ENCODE results near the gene FOXK2.

DNA sequence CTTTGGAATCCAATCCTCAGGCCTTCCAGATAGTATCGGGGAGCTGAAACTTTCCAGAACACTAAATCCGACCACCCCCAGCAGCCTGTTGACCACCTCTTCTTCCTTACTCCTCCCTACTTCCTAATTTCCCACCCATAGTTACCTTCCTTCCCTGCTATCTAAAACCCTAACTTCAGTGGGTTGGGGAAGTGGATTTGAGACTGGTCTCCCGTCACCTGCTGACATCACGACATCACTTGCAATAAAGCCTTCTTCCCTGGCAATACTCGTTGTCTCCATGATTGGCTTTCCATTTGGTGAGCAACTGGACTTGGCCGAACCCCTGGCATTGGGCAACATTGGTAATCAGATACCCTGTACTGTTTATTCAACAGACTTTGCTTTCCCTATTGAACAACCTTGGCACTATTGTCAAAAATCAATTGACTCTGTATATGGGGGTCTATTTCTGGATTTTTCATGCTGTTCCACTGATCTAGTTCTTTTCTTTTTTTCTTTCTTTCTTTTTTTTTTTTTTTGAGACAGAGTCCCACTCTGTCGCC, 11.8 kb upstream of the FOXK2 start:
- TF ChIP-seq, protein P1, sequence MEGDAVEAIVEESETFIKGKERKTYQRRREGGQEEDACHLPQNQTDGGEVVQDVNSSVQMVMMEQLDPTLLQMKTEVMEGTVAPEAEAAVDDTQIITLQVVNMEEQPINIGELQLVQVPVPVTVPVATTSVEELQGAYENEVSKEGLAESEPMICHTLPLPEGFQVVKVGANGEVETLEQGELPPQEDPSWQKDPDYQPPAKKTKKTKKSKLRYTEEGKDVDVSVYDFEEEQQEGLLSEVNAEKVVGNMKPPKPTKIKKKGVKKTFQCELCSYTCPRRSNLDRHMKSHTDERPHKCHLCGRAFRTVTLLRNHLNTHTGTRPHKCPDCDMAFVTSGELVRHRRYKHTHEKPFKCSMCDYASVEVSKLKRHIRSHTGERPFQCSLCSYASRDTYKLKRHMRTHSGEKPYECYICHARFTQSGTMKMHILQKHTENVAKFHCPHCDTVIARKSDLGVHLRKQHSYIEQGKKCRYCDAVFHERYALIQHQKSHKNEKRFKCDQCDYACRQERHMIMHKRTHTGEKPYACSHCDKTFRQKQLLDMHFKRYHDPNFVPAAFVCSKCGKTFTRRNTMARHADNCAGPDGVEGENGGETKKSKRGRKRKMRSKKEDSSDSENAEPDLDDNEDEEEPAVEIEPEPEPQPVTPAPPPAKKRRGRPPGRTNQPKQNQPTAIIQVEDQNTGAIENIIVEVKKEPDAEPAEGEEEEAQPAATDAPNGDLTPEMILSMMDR (IDR thresholded peaks at IDR 0.05; ENCODE audit: low read depth, low read length): no peak
- no peak for TF ChIP-seq POLR2A (IDR thresholded peaks at IDR 0.05; ENCODE audit: extremely low read depth, insufficient read length)
- TF ChIP-seq, protein P2, sequence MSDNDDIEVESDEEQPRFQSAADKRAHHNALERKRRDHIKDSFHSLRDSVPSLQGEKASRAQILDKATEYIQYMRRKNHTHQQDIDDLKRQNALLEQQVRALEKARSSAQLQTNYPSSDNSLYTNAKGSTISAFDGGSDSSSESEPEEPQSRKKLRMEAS (IDR thresholded peaks at IDR 0.05; ENCODE audit: low read depth, low read length): no peak

All from NB4 (cell line).